Neural progenitor cell (in vitro differentiated cells): ENCODE measurements around the gene PLXNB1. TPM values are rescaled to one million over a fixed set of nuclear protein-coding genes. Genes with fewer than 3 reads are reported as not detected.

Source experiments
- DNase-seq: peaks from one replicate; pipeline ENCODE4 v3.0.0-alpha.2; 2016; ENCODE audit warnings: low spot score
- H2AFZ ChIP-seq: fragments of 200-600 bp; sonication (generic); replicated peaks from 2 replicates; pipeline ENCODE4 v1.6.1; 2016; ENCODE audit warnings: antibody characterized with exemption
- H3F3A ChIP-seq: fragments of 200-600 bp; sonication (generic); 2 replicates; pipeline ENCODE4 v1.6.1; 2016; ENCODE audit warnings: antibody characterized with exemption, low read depth
- H3K27ac ChIP-seq: fragments of 200-600 bp; sonication (generic); 2 replicates; pipeline ENCODE4 v1.5.1; 2016; ENCODE audit warnings: mild to moderate bottlenecking
- H3K27me3 ChIP-seq: fragments of 200-600 bp; sonication (generic); 2 replicates; pipeline ENCODE4 v1.6.1; 2016; ENCODE audit warnings: mild to moderate bottlenecking, moderate library complexity
- H3K36me3 ChIP-seq: fragments of 200-600 bp; sonication (generic); 2 replicates; pipeline ENCODE4 v1.5.1; 2016
- H3K4me1 ChIP-seq: fragments of 200-600 bp; sonication (generic); 2 replicates; pipeline ENCODE4 v1.6.1; 2016; ENCODE audit warnings: mixed run types
- H3K4me2 ChIP-seq: fragments of 200-600 bp; sonication (generic); 2 replicates; pipeline ENCODE4 v1.6.1; 2016
- H3K4me3 ChIP-seq: fragments of 200-600 bp; sonication (generic); 2 replicates; pipeline ENCODE4 v1.5.1; 2016
- H3K79me2 ChIP-seq: fragments of 200-600 bp; sonication (generic); 2 replicates; pipeline ENCODE4 v1.6.1; 2016; ENCODE audit warnings: low read depth
- H3K9ac ChIP-seq: fragments of 200-600 bp; sonication (generic); 2 replicates; pipeline ENCODE4 v1.6.1; 2016
- H3K9me3 ChIP-seq: fragments of 200-600 bp; sonication (generic); 2 replicates; pipeline ENCODE4 v1.5.1; 2016; ENCODE audit warnings: low read depth
- H4K20me1 ChIP-seq: fragments of 200-600 bp; sonication (generic); 2 replicates; pipeline ENCODE4 v1.6.1; 2016; ENCODE audit warnings: low read depth
- H3K27ac Mint-ChIP-seq: 3 replicates; pipeline ENCODE4 v1.8.0; 2021; ENCODE audit warnings: mixed read lengths
- H3K27me3 Mint-ChIP-seq: 2 replicates; pipeline ENCODE4 v1.8.0; 2022; ENCODE audit warnings: low read depth, mild to moderate bottlenecking, inconsistent platforms, moderate library complexity, mixed read lengths; ENCODE audit not compliant: insufficient read depth
- H3K36me3 Mint-ChIP-seq: 3 replicates; pipeline ENCODE4 v1.8.0; 2021; ENCODE audit warnings: mixed read lengths
- H3K4me1 Mint-ChIP-seq: 3 replicates; pipeline ENCODE4 v1.8.0; 2021; ENCODE audit warnings: mixed read lengths
- H3K4me3 Mint-ChIP-seq: 3 replicates; pipeline ENCODE4 v1.8.0; 2021; ENCODE audit warnings: mild to moderate bottlenecking, moderate library complexity, mixed read lengths
- H3K9me3 Mint-ChIP-seq: 3 replicates; pipeline ENCODE4 v1.8.0; 2020; ENCODE audit warnings: mixed read lengths
- EZH2 ChIP-seq: fragments of 200-600 bp; sonication (generic); IDR thresholded peaks from 2 replicates; pipeline ENCODE4 v1.6.1; 2017; ENCODE audit warnings: antibody characterized with exemption, mild to moderate bottlenecking, moderate library complexity
- EZH2phosphoT487 ChIP-seq: fragments of 200-600 bp; sonication (generic); IDR thresholded peaks from 2 replicates; pipeline ENCODE4 v1.6.1; 2017; ENCODE audit warnings: antibody characterized with exemption
- small RNA-seq: library from RNA; depleted of rRNA; stranded (forward); fragments of <200 nt; gene quantifications from one replicate; pipeline ENCODE3, GENCODE V24; 2015
- total RNA-seq: library from RNA; depleted of rRNA; stranded (reverse); fragments of >200 nt; gene quantifications from 2 replicates; pipeline ENCODE4 v1.2.3, GENCODE V29; 2015; ENCODE audit warnings: low replicate concordance
- TF ChIP-seq, protein P1 (sequence below): fragments of 200-600 bp; sonication (generic); IDR thresholded peaks from 2 replicates; pipeline ENCODE4 v1.5.1; 2017; ENCODE audit warnings: antibody characterized with exemption, mild to moderate bottlenecking

Gene PLXNB1
- total RNA-seq, 1 donor from 2014 or later, result 53.6 TPM

DNA sequence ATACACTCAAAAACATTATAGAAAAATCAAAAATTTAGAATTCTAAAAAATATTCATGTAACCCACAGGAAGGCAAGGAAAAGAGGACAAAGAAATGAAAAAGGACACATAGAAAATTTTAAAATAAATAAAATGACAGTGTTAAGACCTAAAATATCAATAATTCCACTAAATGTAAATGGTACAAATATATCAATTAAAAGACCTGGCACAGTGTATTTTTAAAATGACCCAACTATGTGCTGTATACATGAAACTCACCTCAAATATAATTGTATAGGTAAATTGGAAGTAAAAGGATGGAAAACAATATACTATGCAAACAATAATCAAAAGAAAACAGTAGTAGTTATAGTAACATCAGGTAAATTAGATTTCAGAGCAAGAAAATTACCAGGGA is 68.0 kb downstream of the PLXNB1 start:
- Histone ChIP-seq H3K9me3 (peaks cover 19% of the 10 kb centered on the region), H4K20me1 (no peaks in the 10 kb centered on the region), H3K27me3 (no peaks in the 10 kb centered on the region), H3K36me3 (no peaks in the 10 kb centered on the region), H3K4me1 (no peaks in the 10 kb centered on the region), H3F3A (no peaks in the 10 kb centered on the region), H3K79me2 (no peaks in the 10 kb centered on the region), H3K4me3 (no peak overlapping the region), H2AFZ (no peak overlapping the region), H3K9ac (no peak overlapping the region), H3K27ac (no peak overlapping the region), H3K4me2 (no peak overlapping the region)
- Mint-ChIP-seq H3K4me3 (no peak overlapping the region), H3K9me3 (peaks cover 21% of the 10 kb centered on the region), H3K27me3 (peaks cover 5% of the 10 kb centered on the region), H3K27ac (no peak overlapping the region), H3K36me3 (no peaks in the 10 kb centered on the region), H3K4me1 (no peaks in the 10 kb centered on the region)
- no peak for TF ChIP-seq EZH2
- TF ChIP-seq EZH2phosphoT487, result no peak
- TF ChIP-seq, protein P1, sequence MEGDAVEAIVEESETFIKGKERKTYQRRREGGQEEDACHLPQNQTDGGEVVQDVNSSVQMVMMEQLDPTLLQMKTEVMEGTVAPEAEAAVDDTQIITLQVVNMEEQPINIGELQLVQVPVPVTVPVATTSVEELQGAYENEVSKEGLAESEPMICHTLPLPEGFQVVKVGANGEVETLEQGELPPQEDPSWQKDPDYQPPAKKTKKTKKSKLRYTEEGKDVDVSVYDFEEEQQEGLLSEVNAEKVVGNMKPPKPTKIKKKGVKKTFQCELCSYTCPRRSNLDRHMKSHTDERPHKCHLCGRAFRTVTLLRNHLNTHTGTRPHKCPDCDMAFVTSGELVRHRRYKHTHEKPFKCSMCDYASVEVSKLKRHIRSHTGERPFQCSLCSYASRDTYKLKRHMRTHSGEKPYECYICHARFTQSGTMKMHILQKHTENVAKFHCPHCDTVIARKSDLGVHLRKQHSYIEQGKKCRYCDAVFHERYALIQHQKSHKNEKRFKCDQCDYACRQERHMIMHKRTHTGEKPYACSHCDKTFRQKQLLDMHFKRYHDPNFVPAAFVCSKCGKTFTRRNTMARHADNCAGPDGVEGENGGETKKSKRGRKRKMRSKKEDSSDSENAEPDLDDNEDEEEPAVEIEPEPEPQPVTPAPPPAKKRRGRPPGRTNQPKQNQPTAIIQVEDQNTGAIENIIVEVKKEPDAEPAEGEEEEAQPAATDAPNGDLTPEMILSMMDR, result no peak
- no peak for DNase-seq

GRCh38 chr3:48356419-48356818 is 73.5 kb downstream of the PLXNB1 start:
- TF ChIP-seq EZH2 (no peak), EZH2phosphoT487 (no peak)
- TF ChIP-seq, protein P1, result no peak
- no peaks in the 10 kb centered on the region for H3K4me1 Mint-ChIP-seq
- H3K4me3 Mint-ChIP-seq, result no peak overlapping the region
- H3K4me3 ChIP-seq, result no peak overlapping the region
- no peak overlapping the region for H3K27ac ChIP-seq
- no peaks in the 10 kb centered on the region for H3K36me3 Mint-ChIP-seq
- no peak overlapping the region for H3K9ac ChIP-seq
- no peaks in the 10 kb centered on the region for H3K4me1 ChIP-seq
- no peaks in the 10 kb centered on the region for H3F3A ChIP-seq
- H3K9me3 Mint-ChIP-seq, result peaks cover 10% of the 10 kb centered on the region
- no peak overlapping the region for H3K27ac Mint-ChIP-seq
- no peak overlapping the region for H2AFZ ChIP-seq
- H3K4me2 ChIP-seq, result no peak overlapping the region
- H3K9me3 ChIP-seq, result peaks cover 4% of the 10 kb centered on the region
- no peaks in the 10 kb centered on the region for H3K79me2 ChIP-seq
- H3K27me3 ChIP-seq, result peaks cover 14% of the 10 kb centered on the region
- no peak for DNase-seq
- no peaks in the 10 kb centered on the region for H4K20me1 ChIP-seq
- no peaks in the 10 kb centered on the region for H3K36me3 ChIP-seq
- H3K27me3 Mint-ChIP-seq, result peaks cover 11% of the 10 kb centered on the region

GRCh38 chr3:48353987-48354386 is 75.9 kb downstream of the PLXNB1 start:
- Histone ChIP-seq H3K4me3 (no peak overlapping the region), H3K4me1 (no peaks in the 10 kb centered on the region), H3K36me3 (no peaks in the 10 kb centered on the region), H3K27ac (no peak overlapping the region), H3K9me3 (no peaks in the 10 kb centered on the region), H3K9ac (no peak overlapping the region), H2AFZ (no peak overlapping the region), H3K27me3 (peaks cover 14% of the 10 kb centered on the region), H3F3A (no peaks in the 10 kb centered on the region), H4K20me1 (no peaks in the 10 kb centered on the region), H3K4me2 (no peak overlapping the region), H3K79me2 (no peaks in the 10 kb centered on the region)
- no peak overlapping the region for H3K4me3 Mint-ChIP-seq
- H3K36me3 Mint-ChIP-seq, result no peaks in the 10 kb centered on the region
- no peaks in the 10 kb centered on the region for H3K4me1 Mint-ChIP-seq
- DNase-seq, result no peak
- TF ChIP-seq, protein P1, result no peak
- TF ChIP-seq EZH2, result no peak
- no peak for TF ChIP-seq EZH2phosphoT487
- peaks cover 11% of the 10 kb centered on the region for H3K27me3 Mint-ChIP-seq
- peaks cover 3% of the 10 kb centered on the region for H3K9me3 Mint-ChIP-seq
- no peak overlapping the region for H3K27ac Mint-ChIP-seq

Small RNAs within 50 kb of the gene (small RNA-seq; reads per million reads assigned to genes)
- not detected for gene RN7SL321P

Other genes starting within 250 kb of the PLXNB1 start
- gene CDC25A, start 241.7 kb downstream of the PLXNB1 start, total RNA-seq, result 51.8 and 74.1 TPM in 2 replicates
- not detected in 2 replicates for gene CAMP, start 206.6 kb downstream of the PLXNB1 start, total RNA-seq
- gene ZNF589, start 189.0 kb downstream of the PLXNB1 start, total RNA-seq, result 49.9 and 57.3 TPM in 2 replicates
- gene NME6, start 128.7 kb downstream of the PLXNB1 start, total RNA-seq, result 18.8 and 26.5 TPM in 2 replicates
- not detected in 2 replicates for gene SPINK8, start 96.4 kb downstream of the PLXNB1 start, total RNA-seq
- gene FBXW12, start 57.9 kb downstream of the PLXNB1 start, total RNA-seq, result 0.82 and 1.4 TPM in 2 replicates
- gene CCDC51, start 10.0 kb upstream of the PLXNB1 start, total RNA-seq, result 13.9 and 22.0 TPM in 2 replicates
- 472 and 510 TPM in 2 replicates for gene TMA7, start 10.2 kb upstream of the PLXNB1 start, total RNA-seq
- gene ATRIP, start 16.7 kb upstream of the PLXNB1 start, total RNA-seq, result 8.3 and 11.8 TPM in 2 replicates
- gene SHISA5, start 74.1 kb upstream of the PLXNB1 start, total RNA-seq, result 54.8 and 133 TPM in 2 replicates
- 59.5 and 102 TPM in 2 replicates for gene PFKFB4, start 126.7 kb upstream of the PLXNB1 start, total RNA-seq
- 0.34 TPM in 1 of 2 replicates, not detected in the other for gene UCN2, start 133.7 kb upstream of the PLXNB1 start, total RNA-seq
- gene COL7A1, start 165.2 kb upstream of the PLXNB1 start, total RNA-seq, result 3.0 and 13.3 TPM in 2 replicates
- 240 and 246 TPM in 2 replicates for gene UQCRC1, start 179.6 kb upstream of the PLXNB1 start, total RNA-seq
- gene TMEM89, start 191.7 kb upstream of the PLXNB1 start, total RNA-seq, result not detected in 2 replicates
- 42.5 and 78.9 TPM in 2 replicates for gene SLC26A6, start 205.4 kb upstream of the PLXNB1 start, total RNA-seq
- 9.9 and 22.3 TPM in 2 replicates for gene CELSR3, start 232.8 kb upstream of the PLXNB1 start, total RNA-seq